ENCODE measurements around the gene ACSF3.

The ACSF3 gene

DNA sequence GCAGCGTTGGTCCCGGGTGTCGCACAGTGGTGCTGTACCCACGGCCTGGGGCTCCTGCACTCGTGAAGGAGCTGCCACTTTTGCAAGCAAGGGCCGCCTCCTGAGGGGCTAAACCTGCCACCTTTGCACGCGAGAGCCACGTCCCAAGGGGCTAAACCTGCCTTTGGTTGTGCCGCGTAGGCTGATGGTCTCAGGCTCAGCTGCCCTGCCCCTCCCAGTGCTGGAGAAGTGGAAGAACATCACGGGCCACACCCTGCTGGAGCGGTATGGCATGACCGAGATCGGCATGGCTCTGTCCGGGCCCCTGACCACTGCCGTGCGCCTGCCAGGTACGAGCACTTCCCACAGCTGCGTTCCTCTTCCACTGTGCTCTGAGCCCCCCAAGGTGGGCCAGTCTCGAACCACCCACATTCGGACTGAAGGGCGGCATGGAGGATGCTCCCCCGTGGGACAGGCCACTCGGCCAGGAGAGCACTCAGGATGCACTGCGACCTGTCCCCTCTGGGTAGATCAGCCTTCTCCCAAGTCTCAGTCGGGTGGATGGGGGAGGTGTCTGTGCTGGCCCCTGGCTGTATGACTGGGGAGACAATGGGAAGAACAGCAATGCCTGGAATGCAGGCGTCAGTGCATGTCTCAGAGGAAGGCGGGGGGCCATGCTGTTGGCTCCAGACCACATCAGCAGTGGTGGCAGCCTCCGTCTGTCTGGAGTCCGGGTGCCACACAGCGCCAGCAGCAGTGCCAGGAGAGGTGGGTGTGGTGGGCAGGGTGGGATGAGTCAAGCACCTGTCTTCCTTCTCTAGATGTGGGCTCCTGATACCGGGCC, 20.7 kb downstream of the ACSF3 start:
- TF ChIP-seq, protein P1, sequence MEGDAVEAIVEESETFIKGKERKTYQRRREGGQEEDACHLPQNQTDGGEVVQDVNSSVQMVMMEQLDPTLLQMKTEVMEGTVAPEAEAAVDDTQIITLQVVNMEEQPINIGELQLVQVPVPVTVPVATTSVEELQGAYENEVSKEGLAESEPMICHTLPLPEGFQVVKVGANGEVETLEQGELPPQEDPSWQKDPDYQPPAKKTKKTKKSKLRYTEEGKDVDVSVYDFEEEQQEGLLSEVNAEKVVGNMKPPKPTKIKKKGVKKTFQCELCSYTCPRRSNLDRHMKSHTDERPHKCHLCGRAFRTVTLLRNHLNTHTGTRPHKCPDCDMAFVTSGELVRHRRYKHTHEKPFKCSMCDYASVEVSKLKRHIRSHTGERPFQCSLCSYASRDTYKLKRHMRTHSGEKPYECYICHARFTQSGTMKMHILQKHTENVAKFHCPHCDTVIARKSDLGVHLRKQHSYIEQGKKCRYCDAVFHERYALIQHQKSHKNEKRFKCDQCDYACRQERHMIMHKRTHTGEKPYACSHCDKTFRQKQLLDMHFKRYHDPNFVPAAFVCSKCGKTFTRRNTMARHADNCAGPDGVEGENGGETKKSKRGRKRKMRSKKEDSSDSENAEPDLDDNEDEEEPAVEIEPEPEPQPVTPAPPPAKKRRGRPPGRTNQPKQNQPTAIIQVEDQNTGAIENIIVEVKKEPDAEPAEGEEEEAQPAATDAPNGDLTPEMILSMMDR (IDR thresholded peaks at IDR 0.05): no peak

DNA sequence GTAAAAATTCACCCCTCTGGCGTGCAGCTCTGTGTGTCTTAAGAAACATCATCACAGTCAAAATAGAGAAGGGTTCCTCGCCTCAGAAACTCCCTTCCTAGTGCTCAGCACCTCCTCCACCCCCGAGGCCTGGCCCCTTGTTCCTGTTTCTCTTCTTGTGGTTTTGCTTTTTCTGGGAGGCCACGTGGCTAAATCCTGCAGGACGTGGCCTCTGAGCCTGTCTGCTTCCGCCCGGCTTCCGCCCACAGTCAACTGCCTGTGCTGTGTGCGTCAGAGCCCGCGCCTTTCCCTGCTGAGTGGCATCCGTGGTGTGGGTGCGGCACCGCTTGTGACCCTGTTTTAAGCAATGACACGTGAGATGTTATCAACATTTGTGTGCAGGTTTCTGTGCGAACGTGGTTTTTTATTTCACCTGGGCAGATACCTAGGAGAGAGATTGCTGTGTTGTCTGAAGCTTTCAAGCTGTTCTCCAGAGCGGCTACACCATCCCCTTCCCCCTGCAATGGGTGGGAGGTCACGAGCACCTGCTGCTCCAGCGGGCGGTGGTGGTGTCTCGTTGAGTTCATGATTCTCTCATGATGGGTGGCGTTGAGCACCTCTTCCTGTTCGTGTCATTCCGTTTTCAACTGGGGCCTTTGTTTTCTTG, 21.7 kb downstream of the ACSF3 start:
- TF ChIP-seq, protein P1 (IDR thresholded peaks at IDR 0.05): no peak

DNA sequence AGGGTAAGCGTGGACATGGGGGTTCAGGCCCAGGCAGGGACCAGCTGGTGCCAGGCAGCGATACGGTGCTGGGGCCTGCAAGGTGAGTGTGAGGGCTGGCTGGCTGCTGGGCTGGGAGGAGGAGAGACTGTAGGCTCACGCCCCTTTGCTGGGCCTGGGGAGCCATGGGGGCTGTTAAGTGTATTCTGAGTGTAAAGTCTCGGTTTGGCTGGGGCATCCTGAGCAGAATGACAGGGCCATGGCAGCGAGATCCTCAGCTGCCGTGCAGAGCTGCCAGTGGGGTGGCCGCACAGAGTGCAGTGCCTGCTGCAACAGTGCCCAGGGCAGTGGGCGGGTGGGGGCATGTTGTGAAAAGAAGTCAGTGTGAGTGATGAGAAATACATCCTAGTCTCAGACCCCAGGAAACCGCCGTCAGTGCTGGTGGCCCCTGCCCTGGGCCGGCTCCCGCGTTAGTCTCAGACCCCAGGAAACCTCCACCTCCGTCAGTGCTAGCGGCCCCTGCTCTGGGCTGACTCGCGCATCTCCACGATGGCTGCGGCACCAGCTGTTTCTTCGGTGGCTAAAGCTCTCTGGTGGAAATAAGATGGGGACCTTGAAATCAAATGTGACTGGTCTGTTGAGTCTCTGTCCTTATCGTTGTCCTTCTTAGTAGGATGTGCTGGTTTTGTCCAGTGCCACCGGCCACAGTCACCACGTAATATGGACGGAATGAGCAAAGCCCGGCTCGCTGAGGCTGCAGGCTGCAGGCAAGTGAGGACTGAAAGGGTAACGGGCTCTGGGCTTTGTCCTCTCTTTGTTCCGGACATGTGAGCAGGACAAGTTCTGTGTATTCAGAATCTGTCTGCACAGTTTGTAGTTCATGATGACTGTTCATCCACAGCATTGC, 22.9 kb downstream of the ACSF3 start:
- TF ChIP-seq, protein P1 (IDR thresholded peaks at IDR 0.05): no peak

DNA sequence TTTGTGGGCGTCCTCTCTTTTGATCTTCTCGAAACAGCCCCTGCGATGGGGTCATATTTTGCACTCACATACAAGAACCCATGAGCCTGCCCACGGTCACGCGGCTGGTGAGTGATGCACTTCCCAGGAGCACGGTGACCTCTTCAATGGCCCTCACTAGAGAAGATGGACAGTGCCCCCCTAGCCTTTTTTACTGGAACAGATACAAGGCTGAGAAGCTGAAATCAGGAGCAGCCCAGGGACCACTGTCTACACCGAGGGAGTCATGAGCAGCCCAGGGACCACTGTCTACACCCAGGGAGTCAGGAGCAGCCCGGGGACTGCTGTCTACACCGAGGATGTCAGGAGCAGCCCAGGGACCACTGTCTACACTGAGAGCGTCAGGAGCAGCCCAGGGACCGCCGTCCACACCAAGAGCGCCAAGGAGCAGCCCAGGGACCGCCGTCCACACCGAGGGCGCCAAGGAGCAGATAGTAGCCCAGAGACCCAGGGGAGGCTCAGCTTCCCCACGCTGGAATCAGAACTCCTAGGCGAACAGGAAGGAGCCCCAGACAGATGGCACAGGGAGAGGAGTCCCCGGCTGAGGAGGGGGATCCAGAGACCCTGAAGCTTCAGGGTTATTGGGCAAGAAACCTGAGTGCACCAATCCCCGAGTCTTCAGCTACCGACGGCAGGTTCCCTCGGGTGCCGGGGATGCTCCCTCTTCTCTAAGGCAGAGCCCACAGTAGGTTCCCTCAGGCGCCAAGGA, 23.7 kb downstream of the ACSF3 start:
- TF ChIP-seq, protein P1 (IDR thresholded peaks at IDR 0.05): no peak

DNA sequence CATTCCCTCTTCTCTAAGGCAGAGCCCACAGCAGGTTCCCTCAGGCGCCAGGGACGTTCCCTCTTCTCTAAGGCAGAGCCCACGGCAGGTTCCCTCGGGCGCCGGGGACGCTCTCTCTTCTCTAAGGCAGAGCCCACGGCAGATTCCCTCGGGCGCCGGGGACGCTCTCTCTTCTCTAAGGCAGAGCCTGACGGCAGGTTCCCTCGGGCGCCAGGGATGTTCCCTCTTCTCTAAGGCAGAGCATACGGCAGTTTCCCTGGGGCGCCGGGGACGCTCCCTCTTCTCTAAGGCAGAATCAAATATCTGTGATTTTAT, 24.3 kb downstream of the ACSF3 start:
- TF ChIP-seq, protein P1 (IDR thresholded peaks at IDR 0.05): no peak

DNA sequence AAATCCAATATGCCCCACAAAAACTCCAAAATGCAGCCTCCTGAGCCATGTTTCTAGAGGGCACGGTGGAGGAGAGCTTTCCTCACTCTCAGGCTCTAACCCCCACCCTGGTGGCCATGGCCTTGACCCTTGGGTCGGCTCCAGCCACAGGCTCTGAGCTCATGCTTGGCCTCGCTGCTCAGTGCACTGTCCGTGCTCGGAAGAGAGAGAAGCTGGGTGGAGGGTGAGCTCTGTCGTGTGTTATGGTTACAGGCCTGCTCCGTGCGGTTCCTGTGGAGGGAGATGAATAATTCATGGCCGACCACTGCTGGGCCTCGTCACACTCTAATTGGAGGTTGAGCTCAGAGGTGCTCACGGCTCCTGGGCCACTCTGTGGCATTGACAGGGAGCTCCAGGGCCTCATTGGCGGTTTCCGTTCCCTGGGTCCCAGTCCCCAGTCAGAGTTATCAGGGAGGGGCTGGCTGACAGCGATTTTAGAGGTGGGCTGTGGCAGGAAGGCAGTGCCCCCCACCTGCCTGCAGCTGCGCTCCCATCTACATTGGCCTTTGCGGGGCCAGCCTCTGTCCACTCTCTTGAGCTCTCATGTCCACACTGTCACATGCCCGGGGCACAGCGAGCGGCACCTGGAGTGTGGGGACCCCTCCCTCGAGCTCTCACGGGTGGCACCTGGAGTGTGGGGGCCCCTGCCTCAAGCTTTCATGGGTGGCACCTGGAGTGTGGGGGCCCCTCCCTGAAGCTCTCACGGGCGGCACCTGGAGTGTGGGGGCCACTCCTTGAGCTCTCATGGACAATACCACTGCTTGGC, 24.9 kb downstream of the ACSF3 start:
- TF ChIP-seq, protein P1 (IDR thresholded peaks at IDR 0.05): no peak

All from LNCAP (cell line).